ENCODE measurements around the gene SUZ12. TPM values are rescaled to one million over a fixed set of nuclear protein-coding genes. Genes with fewer than 3 reads are reported as not detected.

The SUZ12 gene
- total and polyA plus RNA-seq, 2 experiments from 2014 or later = 14.8 to 32.5 TPM

DNA sequence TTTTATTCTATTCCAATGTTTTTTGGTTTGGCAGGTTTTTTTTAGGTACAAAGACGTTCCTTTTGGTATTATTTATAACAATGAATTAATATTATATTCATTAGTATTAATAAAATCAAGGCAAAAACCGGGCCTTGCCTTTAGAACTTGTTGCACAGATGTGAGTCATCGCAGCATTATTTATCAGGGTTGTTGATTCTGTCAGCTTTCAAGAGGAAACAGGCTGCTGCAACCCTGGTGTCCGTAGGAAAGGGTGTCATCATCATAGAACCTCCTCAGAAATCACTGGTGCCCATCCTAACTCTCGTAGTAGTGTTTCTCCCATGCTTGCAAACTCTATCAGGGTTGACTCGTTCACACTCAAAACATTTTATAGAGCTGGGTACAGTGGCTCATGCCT lies 60.2 kb downstream of the SUZ12 start:
- no peak for TF ChIP-seq EZH2phosphoT487 (IDR thresholded peaks at IDR 0.05; ENCODE audit: low read depth, severe bottlenecking, unreplicated experiment)
- TF ChIP-seq EZH2 (IDR thresholded peaks at IDR 0.05; ENCODE audit: borderline replicate concordance) = no peak
- TF ChIP-seq, protein P1, sequence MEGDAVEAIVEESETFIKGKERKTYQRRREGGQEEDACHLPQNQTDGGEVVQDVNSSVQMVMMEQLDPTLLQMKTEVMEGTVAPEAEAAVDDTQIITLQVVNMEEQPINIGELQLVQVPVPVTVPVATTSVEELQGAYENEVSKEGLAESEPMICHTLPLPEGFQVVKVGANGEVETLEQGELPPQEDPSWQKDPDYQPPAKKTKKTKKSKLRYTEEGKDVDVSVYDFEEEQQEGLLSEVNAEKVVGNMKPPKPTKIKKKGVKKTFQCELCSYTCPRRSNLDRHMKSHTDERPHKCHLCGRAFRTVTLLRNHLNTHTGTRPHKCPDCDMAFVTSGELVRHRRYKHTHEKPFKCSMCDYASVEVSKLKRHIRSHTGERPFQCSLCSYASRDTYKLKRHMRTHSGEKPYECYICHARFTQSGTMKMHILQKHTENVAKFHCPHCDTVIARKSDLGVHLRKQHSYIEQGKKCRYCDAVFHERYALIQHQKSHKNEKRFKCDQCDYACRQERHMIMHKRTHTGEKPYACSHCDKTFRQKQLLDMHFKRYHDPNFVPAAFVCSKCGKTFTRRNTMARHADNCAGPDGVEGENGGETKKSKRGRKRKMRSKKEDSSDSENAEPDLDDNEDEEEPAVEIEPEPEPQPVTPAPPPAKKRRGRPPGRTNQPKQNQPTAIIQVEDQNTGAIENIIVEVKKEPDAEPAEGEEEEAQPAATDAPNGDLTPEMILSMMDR (IDR thresholded peaks at IDR 0.05; ENCODE audit: poor library complexity) = no peak
- DNase-seq (ENCODE audit: low spot score) = no peak
- Histone ChIP-seq H3K27me3 (no peaks in the 10 kb centered on the region), H3K27ac (no peak overlapping the region), H3K36me3 (replicated peaks; ENCODE audit: insufficient read depth, low read depth) (no peaks in the 10 kb centered on the region), H3K4me2 (no peak overlapping the region), H3K4me3 (no peak overlapping the region), H3K4me1 (ENCODE audit: insufficient read depth) (no peaks in the 10 kb centered on the region), H2AFZ (no peak overlapping the region), H4K20me1 (ENCODE audit: insufficient read depth, poor library complexity, severe bottlenecking) (no peaks in the 10 kb centered on the region), H3K9me3 (ENCODE audit: low read depth) (no peaks in the 10 kb centered on the region), H3K79me2 (no peaks in the 10 kb centered on the region), H3K9me2 (replicated peaks; ENCODE audit: insufficient read depth) (no peaks in the 10 kb centered on the region)
- WGBS (ENCODE audit: low lambda C conversion rate, missing lambda C conversion rate) = 96% methylated on average over 6 of the region's 6 CpGs

DNA sequence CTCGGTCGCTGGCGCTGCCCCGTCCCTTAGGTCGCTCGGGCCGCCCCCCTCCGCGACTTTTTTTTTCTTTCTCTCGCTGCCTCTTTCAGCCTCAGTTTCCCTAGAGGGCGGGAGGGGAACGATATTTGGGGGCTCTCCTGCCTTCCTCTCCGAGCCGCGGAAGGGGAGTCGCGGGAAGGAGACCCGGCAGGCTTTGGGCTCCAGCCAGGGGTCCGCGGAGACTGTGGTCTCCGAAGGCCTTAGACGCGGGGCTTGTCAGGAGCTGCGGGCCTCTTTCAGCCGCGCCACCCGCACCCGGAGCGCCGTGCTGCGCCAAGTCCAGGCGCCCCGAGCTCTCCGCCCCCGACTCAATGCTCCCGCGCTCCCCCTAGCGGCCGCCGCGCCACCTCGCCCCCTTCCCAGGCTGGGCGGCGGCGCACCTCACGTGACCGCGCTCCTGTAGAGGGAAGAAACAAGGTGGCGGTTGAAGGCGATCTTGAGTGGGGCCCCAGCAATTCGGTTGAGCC lies 70.2 kb downstream of the SUZ12 start, which contains the start of gene LRRC37B:
LRRC37B (plus strand) TSS at position 427 of the 506 bp plus-strand sequence. CDS start 14,010 bp downstream, outside the sequence.
- peaks cover 44% of the 10 kb centered on the region for H3K79me2 ChIP-seq
- peaks cover 10% of the 10 kb centered on the region for H4K20me1 ChIP-seq (ENCODE audit: insufficient read depth, poor library complexity, severe bottlenecking)
- no peaks in the 10 kb centered on the region for H3K36me3 ChIP-seq (replicated peaks; ENCODE audit: insufficient read depth, low read depth)
- peak; percentile 93 for DNase-seq (ENCODE audit: low spot score)
- H3K9me2 ChIP-seq (replicated peaks; ENCODE audit: insufficient read depth) = no peaks in the 10 kb centered on the region
- H3K4me2 ChIP-seq = peak within 1 kb of the TSS; percentile 100
- H3K4me3 ChIP-seq = peak within 1 kb of the TSS; percentile 97
- no peaks in the 10 kb centered on the region for H3K9me3 ChIP-seq (ENCODE audit: low read depth)
- TF ChIP-seq EZH2 (IDR thresholded peaks at IDR 0.05; ENCODE audit: borderline replicate concordance) = no peak
- TF ChIP-seq, protein P1 (IDR thresholded peaks at IDR 0.05; ENCODE audit: poor library complexity) = peak; percentile 98
- peaks cover 7% of the 10 kb centered on the region for H3K4me1 ChIP-seq (ENCODE audit: insufficient read depth)
- H2AFZ ChIP-seq = peak within 1 kb of the TSS; percentile 99
- 2% methylated on average over 31 of the region's 51 CpGs for WGBS (ENCODE audit: low lambda C conversion rate, missing lambda C conversion rate)
- H3K27ac ChIP-seq = peak within 1 kb of the TSS; percentile 93
- H3K27me3 ChIP-seq = no peaks in the 10 kb centered on the region

DNA sequence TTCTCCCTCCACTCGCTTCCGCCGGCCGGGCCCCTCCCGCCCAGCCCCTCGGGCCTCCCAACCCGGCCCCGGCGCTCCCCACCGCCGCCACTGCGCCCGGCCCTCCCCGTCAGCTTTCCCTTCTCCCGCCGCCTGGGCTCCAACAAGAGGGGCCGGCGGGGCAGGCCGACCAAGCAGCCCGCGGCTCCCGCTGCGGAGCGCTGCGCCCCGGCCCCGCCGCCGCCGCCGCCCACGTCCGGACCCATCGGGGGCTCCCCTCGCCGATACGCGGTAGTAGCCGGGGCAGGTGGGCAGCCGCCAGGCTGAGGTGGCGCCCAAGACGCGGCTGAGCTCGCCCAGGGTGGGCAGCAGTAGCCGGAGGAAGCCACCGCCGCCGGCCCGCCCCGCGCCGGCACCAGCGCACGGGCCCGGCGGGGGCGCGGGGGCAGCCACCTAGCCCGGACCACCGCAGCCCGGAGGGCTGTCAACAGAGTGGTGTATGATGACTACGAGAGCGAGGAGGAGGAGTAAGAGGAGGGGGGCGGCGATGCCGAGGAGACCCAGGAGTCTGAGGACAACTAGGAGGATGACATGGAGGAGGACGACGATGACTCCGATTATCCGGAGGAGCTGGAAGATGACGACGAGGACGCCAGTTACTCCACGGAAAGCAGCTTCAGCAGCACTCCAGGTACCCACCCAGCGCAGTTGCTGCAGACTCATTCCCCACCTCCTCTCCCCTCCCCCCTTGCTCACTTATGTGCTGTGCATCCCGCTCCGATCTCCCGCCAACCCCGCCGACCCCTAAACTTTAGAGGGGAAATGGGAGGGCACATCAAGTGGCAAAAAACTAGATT lies 70.9 kb downstream of the SUZ12 start:
- Histone ChIP-seq H3K27ac (peak overlapping the region; percentile 93), H3K4me1 (ENCODE audit: insufficient read depth) (peaks cover 7% of the 10 kb centered on the region), H2AFZ (peak overlapping the region; percentile 99), H3K27me3 (no peaks in the 10 kb centered on the region), H3K9me2 (replicated peaks; ENCODE audit: insufficient read depth) (no peaks in the 10 kb centered on the region), H3K9me3 (ENCODE audit: low read depth) (no peaks in the 10 kb centered on the region), H3K4me2 (peak overlapping the region; percentile 100), H3K79me2 (peaks cover 50% of the 10 kb centered on the region), H3K36me3 (replicated peaks; ENCODE audit: insufficient read depth, low read depth) (no peaks in the 10 kb centered on the region), H3K4me3 (peak overlapping the region; percentile 97), H4K20me1 (ENCODE audit: insufficient read depth, poor library complexity, severe bottlenecking) (peaks cover 10% of the 10 kb centered on the region)
- 2% methylated on average over 46 of the region's 80 CpGs for WGBS (ENCODE audit: low lambda C conversion rate, missing lambda C conversion rate)
- TF ChIP-seq, protein P1 (IDR thresholded peaks at IDR 0.05; ENCODE audit: poor library complexity) = no peak
- TF ChIP-seq EZH2phosphoT487 (IDR thresholded peaks at IDR 0.05; ENCODE audit: low read depth, severe bottlenecking, unreplicated experiment) = no peak
- peak; percentile 59 for DNase-seq (ENCODE audit: low spot score)

Data from hepatocyte (in vitro differentiated cells).